ENCODE results near the gene CTNNA2. TPM values are rescaled to one million over a fixed set of nuclear protein-coding genes. Genes with fewer than 3 reads are reported as not detected.

The CTNNA2 gene
- total RNA-seq, 2 donors from 2014 or later: not detected

DNA sequence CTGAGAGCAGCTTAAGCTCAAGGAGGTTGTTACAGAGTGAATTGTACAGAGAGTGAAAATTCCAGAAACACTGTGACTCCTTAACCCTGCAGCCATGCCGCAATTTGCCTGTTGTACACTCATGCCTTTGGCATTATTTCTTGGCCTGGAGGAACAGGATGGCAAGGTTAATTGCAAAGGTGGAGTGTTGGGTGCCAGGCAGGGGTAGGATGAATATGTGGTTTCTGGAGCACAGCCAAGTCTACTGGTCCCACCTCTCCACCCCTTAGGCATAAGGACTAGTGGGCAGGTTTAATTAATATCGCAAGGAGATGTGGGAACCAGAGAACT lies 541.5 kb downstream of the CTNNA2 start:
- H3K4me3 ChIP-seq: no peak overlapping the region
- no peaks in the 10 kb centered on the region for H3K27me3 ChIP-seq
- H3K4me1 ChIP-seq: no peaks in the 10 kb centered on the region
- H3K36me3 ChIP-seq: no peaks in the 10 kb centered on the region
- no peak for DNase-seq (ENCODE audit: low spot score)
- no peaks in the 10 kb centered on the region for H3K9me3 ChIP-seq
- TF ChIP-seq, protein P1, sequence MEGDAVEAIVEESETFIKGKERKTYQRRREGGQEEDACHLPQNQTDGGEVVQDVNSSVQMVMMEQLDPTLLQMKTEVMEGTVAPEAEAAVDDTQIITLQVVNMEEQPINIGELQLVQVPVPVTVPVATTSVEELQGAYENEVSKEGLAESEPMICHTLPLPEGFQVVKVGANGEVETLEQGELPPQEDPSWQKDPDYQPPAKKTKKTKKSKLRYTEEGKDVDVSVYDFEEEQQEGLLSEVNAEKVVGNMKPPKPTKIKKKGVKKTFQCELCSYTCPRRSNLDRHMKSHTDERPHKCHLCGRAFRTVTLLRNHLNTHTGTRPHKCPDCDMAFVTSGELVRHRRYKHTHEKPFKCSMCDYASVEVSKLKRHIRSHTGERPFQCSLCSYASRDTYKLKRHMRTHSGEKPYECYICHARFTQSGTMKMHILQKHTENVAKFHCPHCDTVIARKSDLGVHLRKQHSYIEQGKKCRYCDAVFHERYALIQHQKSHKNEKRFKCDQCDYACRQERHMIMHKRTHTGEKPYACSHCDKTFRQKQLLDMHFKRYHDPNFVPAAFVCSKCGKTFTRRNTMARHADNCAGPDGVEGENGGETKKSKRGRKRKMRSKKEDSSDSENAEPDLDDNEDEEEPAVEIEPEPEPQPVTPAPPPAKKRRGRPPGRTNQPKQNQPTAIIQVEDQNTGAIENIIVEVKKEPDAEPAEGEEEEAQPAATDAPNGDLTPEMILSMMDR (IDR thresholded peaks at IDR 0.05): no peak
- H3K27ac ChIP-seq: no peak overlapping the region

DNA sequence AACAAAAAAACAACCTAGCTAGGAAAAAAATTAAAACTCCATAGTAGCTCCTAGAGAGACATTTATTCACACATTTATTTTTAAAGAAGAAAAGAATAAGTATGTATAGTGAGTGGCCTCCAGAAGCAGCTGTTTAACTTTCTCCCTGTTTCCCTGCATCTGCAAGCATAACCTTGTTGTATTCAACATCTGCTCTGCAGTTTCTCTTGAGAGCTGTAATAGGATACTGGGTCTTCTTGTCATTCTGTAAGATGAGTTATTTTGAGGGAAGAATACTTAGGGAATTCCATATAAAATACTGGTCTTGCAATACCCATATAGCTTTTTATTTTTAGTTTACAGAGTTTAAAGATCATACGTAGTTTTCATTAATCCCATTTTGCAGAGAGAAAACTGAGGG lies 545.1 kb downstream of the CTNNA2 start:
- Histone ChIP-seq H3K4me3 (no peak overlapping the region), H3K27me3 (no peaks in the 10 kb centered on the region), H3K27ac (no peak overlapping the region), H3K36me3 (no peaks in the 10 kb centered on the region), H3K9me3 (no peaks in the 10 kb centered on the region), H3K4me1 (no peaks in the 10 kb centered on the region)
- TF ChIP-seq, protein P1 (IDR thresholded peaks at IDR 0.05): no peak
- no peak for DNase-seq (ENCODE audit: low spot score)

DNA sequence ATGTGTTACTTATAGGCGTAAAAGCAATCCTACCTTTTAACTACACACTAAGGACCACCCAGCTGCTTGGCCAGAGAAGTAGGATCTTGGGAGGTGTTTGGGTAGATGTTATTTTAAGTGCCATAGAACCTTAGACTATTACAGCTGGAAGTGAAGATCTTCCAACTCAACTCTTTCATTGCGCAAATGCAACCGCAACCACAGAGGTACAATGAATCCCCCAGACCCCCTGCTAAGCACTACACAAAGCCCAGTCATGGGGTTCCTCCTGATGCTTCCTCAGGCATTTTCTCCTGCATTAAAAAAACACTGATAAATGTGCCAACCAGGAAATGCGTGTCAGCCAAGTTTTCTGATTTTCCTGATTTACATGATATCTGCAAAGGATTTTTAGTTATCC lies 545.7 kb downstream of the CTNNA2 start:
- no peaks in the 10 kb centered on the region for H3K36me3 ChIP-seq
- no peak overlapping the region for H3K4me3 ChIP-seq
- DNase-seq (ENCODE audit: low spot score): no peak
- H3K27me3 ChIP-seq: no peaks in the 10 kb centered on the region
- H3K9me3 ChIP-seq: no peaks in the 10 kb centered on the region
- H3K27ac ChIP-seq: no peak overlapping the region
- TF ChIP-seq, protein P1 (IDR thresholded peaks at IDR 0.05): no peak
- no peaks in the 10 kb centered on the region for H3K4me1 ChIP-seq

DNA sequence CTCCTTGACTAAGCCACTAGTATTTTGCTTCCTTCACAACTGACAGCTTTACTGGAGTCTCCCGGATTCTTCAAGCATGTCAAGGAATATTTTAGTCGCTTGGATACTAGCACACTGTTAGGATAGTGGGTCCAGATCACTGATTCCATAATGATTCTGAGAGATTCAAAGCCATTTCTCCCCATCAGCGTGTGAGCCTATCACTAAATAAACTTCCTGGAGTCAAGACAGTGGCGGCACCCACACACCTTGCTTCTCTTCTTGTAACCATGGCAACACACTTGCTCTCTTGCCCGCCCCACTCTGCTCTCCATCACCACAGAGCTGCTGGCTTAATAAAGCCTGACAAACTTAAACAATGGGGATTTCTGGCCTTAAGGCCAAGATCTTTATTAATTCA lies 546.6 kb downstream of the CTNNA2 start:
- Histone ChIP-seq H3K27ac (no peak overlapping the region), H3K27me3 (no peaks in the 10 kb centered on the region), H3K9me3 (no peaks in the 10 kb centered on the region), H3K36me3 (no peaks in the 10 kb centered on the region), H3K4me3 (no peak overlapping the region), H3K4me1 (no peaks in the 10 kb centered on the region)
- no peak for DNase-seq (ENCODE audit: low spot score)
- TF ChIP-seq, protein P1 (IDR thresholded peaks at IDR 0.05): no peak

DNA sequence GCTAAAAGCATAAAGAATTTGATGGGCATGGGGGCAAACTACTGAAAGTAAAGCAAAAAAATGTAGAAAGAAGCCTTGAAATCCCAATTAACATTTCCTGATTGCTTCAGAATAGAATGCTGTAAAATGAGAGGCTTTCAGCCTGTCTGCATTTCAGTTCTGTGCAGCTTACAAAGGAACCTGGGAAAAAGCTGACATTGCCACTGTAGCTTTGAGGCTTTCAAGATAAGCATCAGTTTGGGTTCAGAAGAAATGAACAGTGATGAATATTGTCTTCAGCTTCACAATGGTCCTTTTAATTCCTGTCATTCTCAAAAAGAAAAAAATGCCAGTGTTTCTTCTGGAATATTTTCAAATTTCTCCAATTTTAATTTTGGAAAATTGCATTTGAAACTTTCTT lies 549.0 kb downstream of the CTNNA2 start:
- no peaks in the 10 kb centered on the region for H3K27me3 ChIP-seq
- H3K4me1 ChIP-seq: no peaks in the 10 kb centered on the region
- H3K27ac ChIP-seq: no peak overlapping the region
- DNase-seq (ENCODE audit: low spot score): no peak
- no peaks in the 10 kb centered on the region for H3K36me3 ChIP-seq
- no peak overlapping the region for H3K4me3 ChIP-seq
- TF ChIP-seq, protein P1 (IDR thresholded peaks at IDR 0.05): no peak
- H3K9me3 ChIP-seq: no peaks in the 10 kb centered on the region

DNA sequence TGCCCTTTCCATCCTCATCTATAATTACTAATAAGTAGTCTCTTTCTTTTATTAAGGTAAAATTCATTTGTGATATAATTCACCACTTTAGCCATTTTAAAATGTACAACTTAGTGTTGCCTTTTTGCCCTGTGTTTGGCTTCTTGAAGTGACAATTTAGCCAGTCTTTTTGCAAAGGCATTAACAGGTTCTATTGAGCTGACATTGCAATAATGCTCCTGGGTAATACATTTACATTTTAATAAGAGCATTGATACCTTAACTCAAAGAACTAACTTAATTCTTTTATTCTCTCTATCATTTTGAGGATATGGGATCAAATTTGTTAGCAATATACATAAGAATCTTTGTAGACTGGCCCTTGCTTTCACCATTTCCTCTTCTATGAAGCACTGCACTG lies 549.4 kb downstream of the CTNNA2 start:
- Histone ChIP-seq H3K27ac (no peak overlapping the region), H3K27me3 (no peaks in the 10 kb centered on the region), H3K4me3 (no peak overlapping the region), H3K9me3 (no peaks in the 10 kb centered on the region), H3K36me3 (no peaks in the 10 kb centered on the region), H3K4me1 (no peaks in the 10 kb centered on the region)
- TF ChIP-seq, protein P1 (IDR thresholded peaks at IDR 0.05): no peak
- DNase-seq (ENCODE audit: low spot score): no peak

Data from right atrium auricular region (tissue), 2 donors.